ENCODE measurements around the gene MPPED2. TPM values are rescaled to one million over a fixed set of nuclear protein-coding genes. Genes with fewer than 3 reads are reported as not detected.

Gene MPPED2
- total and polyA plus RNA-seq, 2 experiments from 2014 or later: 7.0 to 7.6 TPM

DNA sequence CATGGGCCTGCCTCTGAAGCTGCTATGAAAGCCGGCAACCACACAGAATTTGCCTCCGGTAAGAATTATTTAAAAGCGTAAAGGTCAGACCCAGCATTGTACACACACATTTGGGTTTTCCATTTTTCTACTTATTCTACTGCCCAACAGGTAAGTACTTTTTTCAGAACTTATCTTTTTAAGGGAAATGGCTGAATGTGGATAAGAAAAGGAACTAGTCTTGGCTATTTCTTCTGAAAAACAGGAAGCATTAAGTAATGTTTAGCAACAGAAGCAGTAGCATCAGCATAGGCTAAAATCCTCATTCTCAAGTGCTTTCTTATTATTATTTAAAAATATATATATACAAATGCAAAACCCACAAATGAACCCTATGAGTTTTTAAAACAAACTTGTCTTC, 103.1 kb downstream of the MPPED2 start:
- TF ChIP-seq, protein P1, sequence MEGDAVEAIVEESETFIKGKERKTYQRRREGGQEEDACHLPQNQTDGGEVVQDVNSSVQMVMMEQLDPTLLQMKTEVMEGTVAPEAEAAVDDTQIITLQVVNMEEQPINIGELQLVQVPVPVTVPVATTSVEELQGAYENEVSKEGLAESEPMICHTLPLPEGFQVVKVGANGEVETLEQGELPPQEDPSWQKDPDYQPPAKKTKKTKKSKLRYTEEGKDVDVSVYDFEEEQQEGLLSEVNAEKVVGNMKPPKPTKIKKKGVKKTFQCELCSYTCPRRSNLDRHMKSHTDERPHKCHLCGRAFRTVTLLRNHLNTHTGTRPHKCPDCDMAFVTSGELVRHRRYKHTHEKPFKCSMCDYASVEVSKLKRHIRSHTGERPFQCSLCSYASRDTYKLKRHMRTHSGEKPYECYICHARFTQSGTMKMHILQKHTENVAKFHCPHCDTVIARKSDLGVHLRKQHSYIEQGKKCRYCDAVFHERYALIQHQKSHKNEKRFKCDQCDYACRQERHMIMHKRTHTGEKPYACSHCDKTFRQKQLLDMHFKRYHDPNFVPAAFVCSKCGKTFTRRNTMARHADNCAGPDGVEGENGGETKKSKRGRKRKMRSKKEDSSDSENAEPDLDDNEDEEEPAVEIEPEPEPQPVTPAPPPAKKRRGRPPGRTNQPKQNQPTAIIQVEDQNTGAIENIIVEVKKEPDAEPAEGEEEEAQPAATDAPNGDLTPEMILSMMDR (IDR thresholded peaks at IDR 0.05; ENCODE audit: poor library complexity): no peak
- TF ChIP-seq EZH2 (IDR thresholded peaks at IDR 0.05; ENCODE audit: borderline replicate concordance) (no peak), EZH2phosphoT487 (IDR thresholded peaks at IDR 0.05; ENCODE audit: low read depth, severe bottlenecking, unreplicated experiment) (no peak)
- 26% methylated on average over 3 of the region's 3 CpGs for WGBS (ENCODE audit: low lambda C conversion rate, missing lambda C conversion rate)

DNA sequence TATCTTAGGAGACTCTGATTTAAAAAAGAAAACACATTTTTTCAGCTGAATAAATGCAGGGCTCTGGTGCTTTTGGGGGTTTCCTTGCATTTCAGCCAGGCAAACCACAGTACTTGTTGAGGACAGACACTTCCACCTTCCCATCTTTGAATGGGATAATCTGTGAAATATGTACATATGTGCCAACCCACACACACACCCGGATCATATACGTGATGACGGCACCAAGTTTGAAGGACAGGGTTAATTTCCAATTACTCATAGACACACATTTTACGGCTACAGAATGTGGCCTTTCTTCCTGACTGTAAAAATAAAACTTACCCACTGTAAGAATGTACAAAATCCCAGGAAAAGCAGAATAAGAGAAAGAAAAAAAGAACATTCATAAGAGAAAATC, 104.4 kb downstream of the MPPED2 start:
- Histone ChIP-seq H3K4me2 (peak overlapping the region; percentile 31), H4K20me1 (ENCODE audit: insufficient read depth, poor library complexity, severe bottlenecking) (no peaks in the 10 kb centered on the region), H3K9me3 (ENCODE audit: low read depth) (no peaks in the 10 kb centered on the region), H3K27me3 (no peaks in the 10 kb centered on the region), H3K27ac (peak overlapping the region; percentile 66), H3K4me3 (no peak overlapping the region), H2AFZ (no peak overlapping the region), H3K9me2 (replicated peaks; ENCODE audit: insufficient read depth) (no peaks in the 10 kb centered on the region), H3K36me3 (replicated peaks; ENCODE audit: insufficient read depth, low read depth) (no peaks in the 10 kb centered on the region), H3K79me2 (no peaks in the 10 kb centered on the region), H3K4me1 (ENCODE audit: insufficient read depth) (peaks cover 30% of the 10 kb centered on the region)
- DNase-seq (ENCODE audit: low spot score): no peak
- TF ChIP-seq EZH2phosphoT487 (IDR thresholded peaks at IDR 0.05; ENCODE audit: low read depth, severe bottlenecking, unreplicated experiment): no peak
- TF ChIP-seq, protein P1 (IDR thresholded peaks at IDR 0.05; ENCODE audit: poor library complexity): no peak
- no peak for TF ChIP-seq EZH2 (IDR thresholded peaks at IDR 0.05; ENCODE audit: borderline replicate concordance)
- WGBS (ENCODE audit: low lambda C conversion rate, missing lambda C conversion rate): 73% methylated on average over 4 of the region's 4 CpGs

More for the DNA sequence above, 103.1 kb downstream of the MPPED2 start:
- no peaks in the 10 kb centered on the region for H4K20me1 ChIP-seq (ENCODE audit: insufficient read depth, poor library complexity, severe bottlenecking)
- H3K4me1 ChIP-seq (ENCODE audit: insufficient read depth): peaks cover 36% of the 10 kb centered on the region
- DNase-seq (ENCODE audit: low spot score): no peak
- H3K36me3 ChIP-seq (replicated peaks; ENCODE audit: insufficient read depth, low read depth): no peaks in the 10 kb centered on the region
- no peak overlapping the region for H3K4me3 ChIP-seq
- no peak overlapping the region for H2AFZ ChIP-seq
- no peaks in the 10 kb centered on the region for H3K27me3 ChIP-seq
- H3K27ac ChIP-seq: no peak overlapping the region
- H3K79me2 ChIP-seq: no peaks in the 10 kb centered on the region
- H3K4me2 ChIP-seq: no peak overlapping the region
- no peaks in the 10 kb centered on the region for H3K9me3 ChIP-seq (ENCODE audit: low read depth)
- H3K9me2 ChIP-seq (replicated peaks; ENCODE audit: insufficient read depth): no peaks in the 10 kb centered on the region

GRCh38 chr11:30481330-30481729, 104.8 kb downstream of the MPPED2 start:
- Histone ChIP-seq H3K9me2 (replicated peaks; ENCODE audit: insufficient read depth) (no peaks in the 10 kb centered on the region), H3K79me2 (no peaks in the 10 kb centered on the region), H3K4me1 (ENCODE audit: insufficient read depth) (peaks cover 30% of the 10 kb centered on the region), H3K36me3 (replicated peaks; ENCODE audit: insufficient read depth, low read depth) (no peaks in the 10 kb centered on the region), H2AFZ (no peak overlapping the region), H3K9me3 (ENCODE audit: low read depth) (no peaks in the 10 kb centered on the region), H3K27me3 (no peaks in the 10 kb centered on the region), H3K4me2 (peak overlapping the region; percentile 31), H3K27ac (peak overlapping the region; percentile 66), H4K20me1 (ENCODE audit: insufficient read depth, poor library complexity, severe bottlenecking) (no peaks in the 10 kb centered on the region), H3K4me3 (no peak overlapping the region)
- TF ChIP-seq EZH2phosphoT487 (IDR thresholded peaks at IDR 0.05; ENCODE audit: low read depth, severe bottlenecking, unreplicated experiment) (no peak), EZH2 (IDR thresholded peaks at IDR 0.05; ENCODE audit: borderline replicate concordance) (no peak)
- TF ChIP-seq, protein P1 (IDR thresholded peaks at IDR 0.05; ENCODE audit: poor library complexity): no peak
- 41% methylated on average over 5 of the region's 5 CpGs for WGBS (ENCODE audit: low lambda C conversion rate, missing lambda C conversion rate)
- no peak for DNase-seq (ENCODE audit: low spot score)

GRCh38 chr11:30479899-30480298, 106.3 kb downstream of the MPPED2 start:
- Histone ChIP-seq H3K27me3 (no peaks in the 10 kb centered on the region), H2AFZ (no peak overlapping the region), H3K9me3 (ENCODE audit: low read depth) (no peaks in the 10 kb centered on the region), H3K27ac (no peak overlapping the region), H3K79me2 (no peaks in the 10 kb centered on the region), H3K4me2 (peak overlapping the region; percentile 33), H3K4me3 (no peak overlapping the region), H4K20me1 (ENCODE audit: insufficient read depth, poor library complexity, severe bottlenecking) (no peaks in the 10 kb centered on the region), H3K4me1 (ENCODE audit: insufficient read depth) (peaks cover 30% of the 10 kb centered on the region), H3K9me2 (replicated peaks; ENCODE audit: insufficient read depth) (no peaks in the 10 kb centered on the region), H3K36me3 (replicated peaks; ENCODE audit: insufficient read depth, low read depth) (no peaks in the 10 kb centered on the region)
- TF ChIP-seq EZH2phosphoT487 (IDR thresholded peaks at IDR 0.05; ENCODE audit: low read depth, severe bottlenecking, unreplicated experiment) (no peak), EZH2 (IDR thresholded peaks at IDR 0.05; ENCODE audit: borderline replicate concordance) (no peak)
- TF ChIP-seq, protein P1 (IDR thresholded peaks at IDR 0.05; ENCODE audit: poor library complexity): no peak
- 59% methylated on average over 4 of the region's 4 CpGs for WGBS (ENCODE audit: low lambda C conversion rate, missing lambda C conversion rate)
- DNase-seq (ENCODE audit: low spot score): no peak

Data from hepatocyte (in vitro differentiated cells).